ENCODE results near the gene CEP192.

CEP192 gene, protein sequence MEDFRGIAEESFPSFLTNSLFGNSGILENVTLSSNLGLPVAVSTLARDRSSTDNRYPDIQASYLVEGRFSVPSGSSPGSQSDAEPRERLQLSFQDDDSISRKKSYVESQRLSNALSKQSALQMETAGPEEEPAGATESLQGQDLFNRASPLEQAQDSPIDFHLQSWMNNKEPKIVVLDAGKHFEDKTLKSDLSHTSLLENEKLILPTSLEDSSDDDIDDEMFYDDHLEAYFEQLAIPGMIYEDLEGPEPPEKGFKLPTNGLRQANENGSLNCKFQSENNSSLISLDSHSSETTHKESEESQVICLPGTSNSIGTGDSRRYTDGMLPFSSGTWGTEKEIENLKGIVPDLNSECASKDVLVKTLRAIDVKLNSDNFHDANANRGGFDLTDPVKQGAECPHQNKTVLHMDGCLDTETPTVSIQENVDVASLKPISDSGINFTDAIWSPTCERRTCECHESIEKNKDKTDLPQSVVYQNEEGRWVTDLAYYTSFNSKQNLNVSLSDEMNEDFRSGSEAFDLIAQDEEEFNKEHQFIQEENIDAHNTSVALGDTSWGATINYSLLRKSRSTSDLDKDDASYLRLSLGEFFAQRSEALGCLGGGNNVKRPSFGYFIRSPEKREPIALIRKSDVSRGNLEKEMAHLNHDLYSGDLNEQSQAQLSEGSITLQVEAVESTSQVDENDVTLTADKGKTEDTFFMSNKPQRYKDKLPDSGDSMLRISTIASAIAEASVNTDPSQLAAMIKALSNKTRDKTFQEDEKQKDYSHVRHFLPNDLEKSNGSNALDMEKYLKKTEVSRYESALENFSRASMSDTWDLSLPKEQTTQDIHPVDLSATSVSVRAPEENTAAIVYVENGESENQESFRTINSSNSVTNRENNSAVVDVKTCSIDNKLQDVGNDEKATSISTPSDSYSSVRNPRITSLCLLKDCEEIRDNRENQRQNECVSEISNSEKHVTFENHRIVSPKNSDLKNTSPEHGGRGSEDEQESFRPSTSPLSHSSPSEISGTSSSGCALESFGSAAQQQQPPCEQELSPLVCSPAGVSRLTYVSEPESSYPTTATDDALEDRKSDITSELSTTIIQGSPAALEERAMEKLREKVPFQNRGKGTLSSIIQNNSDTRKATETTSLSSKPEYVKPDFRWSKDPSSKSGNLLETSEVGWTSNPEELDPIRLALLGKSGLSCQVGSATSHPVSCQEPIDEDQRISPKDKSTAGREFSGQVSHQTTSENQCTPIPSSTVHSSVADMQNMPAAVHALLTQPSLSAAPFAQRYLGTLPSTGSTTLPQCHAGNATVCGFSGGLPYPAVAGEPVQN (N-terminal part only)

DNA sequence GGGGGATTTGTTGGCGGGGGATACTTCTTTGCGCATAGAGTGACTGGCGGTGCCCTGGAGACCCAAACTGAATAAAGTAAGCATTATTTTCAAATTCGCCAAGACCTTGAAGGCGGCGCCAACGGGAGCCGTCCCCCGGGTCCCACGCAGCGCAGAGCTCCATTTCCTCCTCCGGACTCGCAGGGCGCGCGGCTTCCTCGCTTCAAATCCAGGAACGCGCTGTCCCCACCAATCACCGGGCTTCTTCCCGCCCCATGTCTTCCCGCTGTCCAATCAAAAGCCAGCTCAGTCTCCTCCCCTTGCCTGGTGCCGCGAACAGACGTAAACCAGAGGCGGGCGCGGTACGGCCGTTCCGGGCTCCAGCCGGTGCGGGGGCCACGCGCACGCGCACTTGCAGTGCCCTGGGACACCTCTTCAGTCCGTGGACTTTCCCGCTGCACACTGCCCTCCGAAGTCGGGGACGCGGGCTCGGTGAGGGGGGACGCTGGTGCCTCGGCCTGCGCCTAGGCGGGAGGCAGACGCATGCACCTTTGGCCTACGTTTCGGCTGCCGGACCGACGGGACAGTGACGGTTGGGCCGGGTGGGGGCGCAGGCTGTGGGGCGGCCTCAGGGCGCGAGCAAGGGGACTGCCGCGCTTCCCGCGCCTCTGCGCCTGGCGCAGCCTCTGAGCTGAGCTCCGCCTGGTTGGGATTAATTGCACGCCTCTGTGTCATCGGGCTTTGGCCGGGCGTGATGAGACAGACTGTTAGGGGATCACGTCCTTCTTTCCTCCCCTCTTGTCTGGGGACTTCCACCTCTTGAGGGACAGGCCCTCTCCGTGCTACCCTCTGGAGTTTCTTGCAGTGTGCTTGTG is at the start of gene CEP192:
TSS of gene CEP192 (plus strand) at position 396 of the 854 bp plus-strand sequence. CDS start 8,063 bp downstream, outside the sequence.
- ChIA-PET POLR2A (ENCODE audit: low non-redundant PET) (interaction anchor here (0.7 kb wide), 1 partner anchor 9 kb away, joined by 4 read pairs; no protein-coding TSS in a partner anchor), CTCF (interaction anchor here (0.5 kb wide), 1 partner anchor 169 kb away, joined by 3 read pairs; no protein-coding TSS in a partner anchor)
- DNase-seq (ENCODE audit: low spot score) = peak; percentile 98

DNA sequence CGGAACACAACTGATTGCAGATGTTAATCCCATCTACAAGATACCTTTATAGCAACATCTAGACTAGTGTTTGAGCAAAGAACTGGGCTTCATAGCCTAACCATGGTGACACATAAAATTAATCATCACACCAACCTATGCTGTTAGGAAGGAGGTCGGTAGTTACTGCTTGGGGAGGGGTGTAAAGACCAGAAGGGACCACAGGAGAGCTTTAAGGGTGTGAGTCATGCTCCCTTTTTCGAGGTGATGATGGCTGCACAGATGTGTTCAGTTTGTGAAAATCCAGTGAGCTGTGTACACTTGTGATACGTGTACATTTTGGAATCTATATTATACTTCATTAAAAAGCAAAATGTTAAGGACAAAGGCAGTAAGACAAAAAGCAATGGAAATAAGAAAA is 47.9 kb upstream of the CEP192 start:
- ChIA-PET CTCF (interaction anchor here (0.9 to 1.9 kb wide), 2 partner anchors 9 to 199 kb away, joined by 3 to 6 read pairs; no protein-coding TSS in a partner anchor), POLR2A (ENCODE audit: low non-redundant PET) (no interaction called here)
- DNase-seq (ENCODE audit: low spot score) = no peak
- H3K27ac ChIP-seq = no peak overlapping the region
- TF ChIP-seq, protein P1, sequence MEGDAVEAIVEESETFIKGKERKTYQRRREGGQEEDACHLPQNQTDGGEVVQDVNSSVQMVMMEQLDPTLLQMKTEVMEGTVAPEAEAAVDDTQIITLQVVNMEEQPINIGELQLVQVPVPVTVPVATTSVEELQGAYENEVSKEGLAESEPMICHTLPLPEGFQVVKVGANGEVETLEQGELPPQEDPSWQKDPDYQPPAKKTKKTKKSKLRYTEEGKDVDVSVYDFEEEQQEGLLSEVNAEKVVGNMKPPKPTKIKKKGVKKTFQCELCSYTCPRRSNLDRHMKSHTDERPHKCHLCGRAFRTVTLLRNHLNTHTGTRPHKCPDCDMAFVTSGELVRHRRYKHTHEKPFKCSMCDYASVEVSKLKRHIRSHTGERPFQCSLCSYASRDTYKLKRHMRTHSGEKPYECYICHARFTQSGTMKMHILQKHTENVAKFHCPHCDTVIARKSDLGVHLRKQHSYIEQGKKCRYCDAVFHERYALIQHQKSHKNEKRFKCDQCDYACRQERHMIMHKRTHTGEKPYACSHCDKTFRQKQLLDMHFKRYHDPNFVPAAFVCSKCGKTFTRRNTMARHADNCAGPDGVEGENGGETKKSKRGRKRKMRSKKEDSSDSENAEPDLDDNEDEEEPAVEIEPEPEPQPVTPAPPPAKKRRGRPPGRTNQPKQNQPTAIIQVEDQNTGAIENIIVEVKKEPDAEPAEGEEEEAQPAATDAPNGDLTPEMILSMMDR (conservative IDR thresholded peaks at IDR 0.05; ENCODE audit: low read depth) = no peak

More for the DNA sequence above, at the start of gene CEP192:
- TF ChIP-seq, protein P1 (conservative IDR thresholded peaks at IDR 0.05; ENCODE audit: low read depth) = no peak
- peak within 1 kb of the TSS; percentile 94 for H3K27ac ChIP-seq

DNA sequence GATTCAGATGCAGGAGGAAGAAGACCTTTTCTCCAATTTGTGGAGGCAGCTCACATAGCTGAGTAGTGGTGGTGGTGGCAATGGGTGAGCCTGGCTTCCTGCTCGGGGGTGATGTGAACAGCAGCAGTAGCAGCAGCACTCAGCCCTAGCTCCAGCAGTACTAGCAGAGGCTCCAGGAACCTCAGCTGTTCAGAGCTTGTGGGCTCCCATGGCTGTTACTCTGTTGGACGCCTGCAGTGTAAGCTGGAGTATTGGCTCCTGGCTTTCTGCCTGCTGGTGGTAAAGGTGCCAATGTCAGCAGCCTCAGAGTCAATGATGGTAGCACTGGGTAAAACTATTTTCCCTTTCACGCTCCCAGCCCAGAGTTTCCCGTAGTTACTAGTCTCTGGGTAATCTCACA is 46.5 kb upstream of the CEP192 start:
- TF ChIP-seq, protein P1 (conservative IDR thresholded peaks at IDR 0.05; ENCODE audit: low read depth) = no peak
- no peak for DNase-seq (ENCODE audit: low spot score)
- POLR2A ChIA-PET (ENCODE audit: low non-redundant PET) = no interaction called here
- peak overlapping the region; percentile 26; the same call in 1 of the 2 replicates for H3K27ac ChIP-seq
- CTCF ChIA-PET = interaction anchor here (0.7 to 1.5 kb wide), 2 partner anchors 10 kb away, joined by 5 to 7 read pairs; no protein-coding TSS in a partner anchor

DNA sequence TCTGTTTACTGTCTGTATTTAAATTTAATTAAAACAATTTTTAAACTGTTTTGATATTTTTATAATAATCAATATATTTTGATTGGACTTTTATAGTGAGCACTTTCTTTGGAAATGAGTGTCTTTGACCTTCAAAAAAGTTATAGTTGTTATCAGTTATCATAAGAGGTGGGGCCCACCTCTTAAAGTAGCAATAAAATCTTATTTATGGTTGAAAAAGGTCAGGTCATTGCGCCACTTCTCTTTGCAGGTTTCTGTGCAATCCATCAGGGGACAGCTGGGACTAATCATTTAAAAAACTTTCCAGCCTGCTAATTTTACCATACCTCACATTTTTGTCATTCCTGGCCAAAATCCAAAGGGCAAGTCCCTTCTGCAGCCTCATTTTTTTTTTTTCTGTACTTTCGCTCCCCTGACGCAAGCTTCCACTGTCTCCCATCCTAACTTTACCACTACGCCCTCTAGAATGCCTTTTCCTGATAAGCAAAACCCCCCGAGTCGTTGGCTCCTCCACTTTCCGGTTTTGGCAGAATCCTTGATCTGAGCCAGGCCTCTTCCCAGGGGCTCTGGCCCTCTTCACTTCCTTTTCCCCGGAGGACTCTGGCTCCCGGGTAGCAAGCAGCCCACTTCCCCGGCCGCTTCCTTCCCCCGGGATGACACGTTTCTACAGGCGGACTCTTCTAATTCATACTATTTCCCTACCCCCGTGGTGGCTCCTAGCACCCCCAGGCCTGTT is 44.4 kb upstream of the CEP192 start:
- peak; percentile 46 for DNase-seq (ENCODE audit: low spot score)
- TF ChIP-seq, protein P1 (conservative IDR thresholded peaks at IDR 0.05; ENCODE audit: low read depth) = no peak
- ChIA-PET CTCF (interaction anchor here (0.6 kb wide), 2 partner anchors 30 to 228 kb away, joined by 3 to 4 read pairs; no protein-coding TSS in a partner anchor), POLR2A (ENCODE audit: low non-redundant PET) (no interaction called here)
- peak overlapping the region; percentile 98 for H3K27ac ChIP-seq

Measured in RWPE1 (cell line).